ENCODE results near the gene SMYD3.

The SMYD3 gene

GRCh38 chr1:246018146-246018545, 488.9 kb downstream of the SMYD3 start:
- Histone ChIP-seq H3K79me2 (ENCODE audit: insufficient read depth, low read length) (no peaks in the 10 kb centered on the region), H3K4me2 (ENCODE audit: low read depth, low read length, poor library complexity, severe bottlenecking) (no peak overlapping the region), H3K9me2 (replicated peaks; ENCODE audit: insufficient read depth, low read length) (no peaks in the 10 kb centered on the region), H3K4me3 (ENCODE audit: insufficient read depth, low read length, poor library complexity, severe bottlenecking) (no peak overlapping the region), H3K27me3 (ENCODE audit: low read length) (no peaks in the 10 kb centered on the region), H2AFZ (ENCODE audit: low read depth, low read length, severe bottlenecking) (no peak overlapping the region), H3K9me3 (ENCODE audit: insufficient read depth, low read length) (no peaks in the 10 kb centered on the region), H3K9ac (ENCODE audit: low read length) (no peak overlapping the region), H4K20me1 (ENCODE audit: low read depth, low read length) (no peaks in the 10 kb centered on the region), H3K27ac (ENCODE audit: low read depth, low read length) (no peak overlapping the region), H3K36me3 (ENCODE audit: low read length) (no peaks in the 10 kb centered on the region), H3F3A (ENCODE audit: insufficient read depth) (no peaks in the 10 kb centered on the region)
- no peak for TF ChIP-seq CTCF (IDR thresholded peaks at IDR 0.05; ENCODE audit: insufficient read depth, low read length, poor library complexity, severe bottlenecking)
- no peak for TF ChIP-seq EZH2phosphoT487 (conservative IDR thresholded peaks at IDR 0.05; ENCODE audit: low read length)

GRCh38 chr1:246012341-246012740, 494.7 kb downstream of the SMYD3 start:
- Histone ChIP-seq H3K27me3 (ENCODE audit: low read length) (no peaks in the 10 kb centered on the region), H3K79me2 (ENCODE audit: insufficient read depth, low read length) (no peaks in the 10 kb centered on the region), H3K9me3 (ENCODE audit: insufficient read depth, low read length) (no peaks in the 10 kb centered on the region), H3K36me3 (ENCODE audit: low read length) (no peaks in the 10 kb centered on the region), H3F3A (ENCODE audit: insufficient read depth) (no peaks in the 10 kb centered on the region), H3K4me3 (ENCODE audit: insufficient read depth, low read length, poor library complexity, severe bottlenecking) (no peak overlapping the region), H4K20me1 (ENCODE audit: low read depth, low read length) (no peaks in the 10 kb centered on the region), H2AFZ (ENCODE audit: low read depth, low read length, severe bottlenecking) (no peak overlapping the region), H3K9me2 (replicated peaks; ENCODE audit: insufficient read depth, low read length) (no peaks in the 10 kb centered on the region), H3K27ac (ENCODE audit: low read depth, low read length) (no peak overlapping the region), H3K4me2 (ENCODE audit: low read depth, low read length, poor library complexity, severe bottlenecking) (no peak overlapping the region), H3K9ac (ENCODE audit: low read length) (no peak overlapping the region)
- TF ChIP-seq CTCF (IDR thresholded peaks at IDR 0.05; ENCODE audit: insufficient read depth, low read length, poor library complexity, severe bottlenecking) (no peak), EZH2phosphoT487 (conservative IDR thresholded peaks at IDR 0.05; ENCODE audit: low read length) (no peak)

GRCh38 chr1:246010386-246010785, 496.7 kb downstream of the SMYD3 start:
- H3K9me2 ChIP-seq (replicated peaks; ENCODE audit: insufficient read depth, low read length), result no peaks in the 10 kb centered on the region
- H3K27ac ChIP-seq (ENCODE audit: low read depth, low read length), result no peak overlapping the region
- no peaks in the 10 kb centered on the region for H3K9me3 ChIP-seq (ENCODE audit: insufficient read depth, low read length)
- H3K27me3 ChIP-seq (ENCODE audit: low read length), result no peaks in the 10 kb centered on the region
- no peaks in the 10 kb centered on the region for H3K36me3 ChIP-seq (ENCODE audit: low read length)
- TF ChIP-seq EZH2phosphoT487 (conservative IDR thresholded peaks at IDR 0.05; ENCODE audit: low read length), result no peak
- no peak for TF ChIP-seq CTCF (IDR thresholded peaks at IDR 0.05; ENCODE audit: insufficient read depth, low read length, poor library complexity, severe bottlenecking)
- no peak overlapping the region for H2AFZ ChIP-seq (ENCODE audit: low read depth, low read length, severe bottlenecking)
- H3K4me2 ChIP-seq (ENCODE audit: low read depth, low read length, poor library complexity, severe bottlenecking), result no peak overlapping the region
- H3K4me3 ChIP-seq (ENCODE audit: insufficient read depth, low read length, poor library complexity, severe bottlenecking), result no peak overlapping the region
- no peaks in the 10 kb centered on the region for H3F3A ChIP-seq (ENCODE audit: insufficient read depth)
- H3K9ac ChIP-seq (ENCODE audit: low read length), result no peak overlapping the region
- no peaks in the 10 kb centered on the region for H4K20me1 ChIP-seq (ENCODE audit: low read depth, low read length)
- no peaks in the 10 kb centered on the region for H3K79me2 ChIP-seq (ENCODE audit: insufficient read depth, low read length)
